OCI-LY7 (cell line): ENCODE measurements around the gene PCLAF. TPM values are rescaled to one million over a fixed set of nuclear protein-coding genes. Genes with fewer than 3 reads are reported as not detected.

Experiments used
- BruUV-seq: library from RNA; stranded (reverse); fragments of 400-500 nt; replicated peaks from 2 replicates; lab custom pipeline; 2021; lab: Mats Ljungman, UMichigan
- CTCF ChIA-PET: fragments of 300-600 bp; sonication (Branson Sonifier 250); formaldehyde crosslinking; loops from one replicate; lab custom pipeline; 2022; ENCODE audit warnings: antibody characterized with exemption; ENCODE audit not compliant: unreplicated experiment; lab: Charles Lee
- POLR2A ChIA-PET: fragments of 300-600 bp; sonication (Branson Sonifier 250); formaldehyde crosslinking; loops from one replicate; lab custom pipeline; 2022; ENCODE audit warnings: antibody characterized with exemption; lab: Charles Lee
- DNase-seq: peaks from one replicate; pipeline ENCODE4 v3.0.0-alpha.2; 2015; ENCODE audit warnings: low spot score
- H2AFZ ChIP-seq: fragments of 200-600 bp; sonication (generic), shearing (Covaris generic); 2 replicates; pipeline ENCODE4 v1.6.1; 2014; ENCODE audit warnings: mild to moderate bottlenecking, antibody characterized with exemption, low read length, moderate library complexity
- H3K27ac ChIP-seq: fragments of 200-600 bp; sonication (generic); 2 replicates; pipeline ENCODE4 v1.5.1; 2014; ENCODE audit warnings: mixed run types, low read depth, mild to moderate bottlenecking, moderate library complexity, low read length, inconsistent platforms; ENCODE audit not compliant: poor library complexity, severe bottlenecking
- H3K36me3 ChIP-seq: fragments of 200-600 bp; sonication (generic); 2 replicates; pipeline ENCODE4 v1.6.1; 2014; ENCODE audit warnings: mild to moderate bottlenecking, antibody characterized with exemption, low read length, moderate library complexity, mixed read lengths; ENCODE audit not compliant: insufficient read depth
- H3K4me1 ChIP-seq: fragments of 200-600 bp; sonication (generic); 2 replicates; pipeline ENCODE4 v1.5.1; 2014; ENCODE audit warnings: mild to moderate bottlenecking, low read length; ENCODE audit not compliant: insufficient read depth, poor library complexity, severe bottlenecking
- H3K4me2 ChIP-seq: fragments of 200-600 bp; sonication (generic); 2 replicates; pipeline ENCODE4 v1.6.1; 2014; ENCODE audit warnings: mild to moderate bottlenecking, low read length
- H3K4me3 ChIP-seq: fragments of 200-600 bp; sonication (generic); 2 replicates; pipeline ENCODE4 v1.5.1; 2014; ENCODE audit warnings: mild to moderate bottlenecking, low read depth, low read length; ENCODE audit not compliant: poor library complexity, severe bottlenecking
- H3K79me2 ChIP-seq: fragments of 200-600 bp; sonication (generic); 2 replicates; pipeline ENCODE4 v1.6.1; 2016; ENCODE audit warnings: low read depth, mild to moderate bottlenecking, low read length, moderate library complexity, mixed read lengths; ENCODE audit not compliant: insufficient read depth
- H3K9me2 ChIP-seq: fragments of 200-600 bp; sonication (generic); 2 replicates; pipeline ENCODE4 v1.6.1; 2016; ENCODE audit warnings: mild to moderate bottlenecking, low read length, mixed read lengths; ENCODE audit not compliant: insufficient read depth
- H3K9me3 ChIP-seq: fragments of 200-600 bp; sonication (generic); 2 replicates; pipeline ENCODE4 v1.6.1; 2014; ENCODE audit warnings: mild to moderate bottlenecking, mixed run types, low read length, mixed read lengths
- H4K20me1 ChIP-seq: fragments of 200-600 bp; sonication (generic); 2 replicates; pipeline ENCODE4 v1.6.1; 2014; ENCODE audit warnings: mild to moderate bottlenecking, antibody characterized with exemption, low read length, moderate library complexity, mixed read lengths; ENCODE audit not compliant: insufficient read depth
- CTCF ChIP-seq: fragments of 200-600 bp; sonication (generic); conservative IDR thresholded peaks from 2 replicates; pipeline ENCODE4 v1.5.1; 2014; ENCODE audit warnings: mild to moderate bottlenecking, antibody characterized with exemption, low read length, moderate library complexity, mixed read lengths
- EZH2phosphoT487 ChIP-seq: fragments of 200-600 bp; sonication (generic); IDR thresholded peaks from 2 replicates; pipeline ENCODE4 v1.6.1; 2018; ENCODE audit warnings: low read depth, borderline replicate concordance, mild to moderate bottlenecking, mixed run types, antibody characterized with exemption, low read length, moderate library complexity, mixed read lengths
- intact Hi-C: fragments of 100-400 bp; cut with micrococcal nuclease; formaldehyde crosslinking; loops from one replicate; pipeline ENCODE4 v1.10.0; 2022; ENCODE audit not compliant: unreplicated experiment
- total RNA-seq, 2 experiments: library from RNA; depleted of rRNA in 1 of 2; stranded (reverse); fragments of >200 nt in 1 of 2; shearing (Covaris generic) in 1 of 2; gene quantifications; 2 replicates each; pipeline ENCODE4 v1.2.3, GENCODE V29; 2014 to 2022

PCLAF gene
- total RNA-seq, 2 experiments from 2014 or later, result 49.3 to 100 TPM

DNA sequence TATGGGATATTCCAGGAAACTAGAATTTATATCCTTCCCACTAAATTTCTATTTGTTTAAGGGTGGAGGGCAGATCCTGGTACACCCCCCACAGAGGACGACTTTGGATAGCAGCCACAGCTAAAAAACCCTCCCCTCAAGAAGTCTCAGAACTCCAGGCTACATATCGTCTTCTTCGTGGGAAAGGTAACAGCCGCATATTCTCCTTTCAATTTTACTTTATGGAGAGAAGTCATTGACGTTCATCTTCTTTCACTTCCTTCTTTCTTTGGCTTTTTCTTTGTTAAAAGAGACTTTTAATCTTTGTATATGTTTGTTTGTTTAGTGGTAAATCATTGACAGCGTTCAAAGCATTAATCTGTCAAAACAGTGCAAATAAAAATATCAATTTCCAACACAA lies 42.7 kb upstream of the PCLAF start:
- no peak for DNase-seq
- POLR2A ChIA-PET, result no interaction called here
- no peaks in the 10 kb centered on the region for H3K4me1 ChIP-seq
- H3K9me2 ChIP-seq, result no peaks in the 10 kb centered on the region
- TF ChIP-seq EZH2phosphoT487 (no peak), CTCF (no peak)
- peaks cover 54% of the 10 kb centered on the region for H3K36me3 ChIP-seq
- no peaks in the 10 kb centered on the region for H3K79me2 ChIP-seq
- intact Hi-C loops, result no loop called here
- no peak overlapping the region for H3K4me2 ChIP-seq
- no TSS peak for BruUV-seq
- no peak overlapping the region for H3K27ac ChIP-seq
- no peak overlapping the region for H2AFZ ChIP-seq
- no peaks in the 10 kb centered on the region for H3K9me3 ChIP-seq
- no peaks in the 10 kb centered on the region for H4K20me1 ChIP-seq
- H3K4me3 ChIP-seq, result no peak overlapping the region
- CTCF ChIA-PET, result no interaction called here

DNA sequence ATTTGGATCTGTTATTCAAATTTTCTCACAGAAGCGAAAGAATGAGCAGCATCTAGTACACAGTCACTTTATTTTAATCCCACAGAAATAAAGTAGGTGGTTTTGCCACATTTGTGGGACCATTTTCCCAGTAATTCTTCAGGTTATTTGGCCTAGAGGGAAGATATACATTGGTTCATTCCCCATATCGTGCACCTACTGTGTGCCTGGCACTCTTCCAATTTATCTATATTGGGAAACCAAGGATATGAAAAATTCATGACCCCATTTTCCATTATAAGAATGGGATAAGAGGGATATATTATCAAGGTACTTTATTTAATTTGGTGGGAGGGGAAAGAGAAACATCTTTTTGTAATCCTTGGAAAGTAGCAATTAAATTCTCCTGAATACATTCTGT lies 41.5 kb upstream of the PCLAF start:
- Histone ChIP-seq H3K36me3 (peaks cover 57% of the 10 kb centered on the region), H3K4me2 (no peak overlapping the region), H3K4me1 (no peaks in the 10 kb centered on the region), H3K79me2 (no peaks in the 10 kb centered on the region), H3K4me3 (no peak overlapping the region), H3K9me2 (no peaks in the 10 kb centered on the region), H4K20me1 (no peaks in the 10 kb centered on the region), H2AFZ (no peak overlapping the region), H3K9me3 (no peaks in the 10 kb centered on the region), H3K27ac (no peak overlapping the region)
- no peak for DNase-seq
- TF ChIP-seq CTCF, result no peak
- TF ChIP-seq EZH2phosphoT487, result no peak
- intact Hi-C loops, result no loop called here
- ChIA-PET CTCF (no interaction called here), POLR2A (no interaction called here)
- BruUV-seq, result no TSS peak

GRCh38 chr15:64412216-64412615 lies 31.0 kb upstream of the PCLAF start:
- peaks cover 71% of the 10 kb centered on the region for H3K36me3 ChIP-seq
- BruUV-seq, result no TSS peak
- H3K4me2 ChIP-seq, result no peak overlapping the region
- H3K9me3 ChIP-seq, result no peaks in the 10 kb centered on the region
- no peak overlapping the region for H3K27ac ChIP-seq
- no peaks in the 10 kb centered on the region for H4K20me1 ChIP-seq
- CTCF ChIA-PET, result no interaction called here
- no peak for DNase-seq
- POLR2A ChIA-PET, result interaction anchor here (0.7 kb wide), 1 partner anchor 413 kb away, joined by 3 read pairs; no protein-coding TSS in a partner anchor
- no peak for TF ChIP-seq EZH2phosphoT487
- no peak for TF ChIP-seq CTCF
- H3K79me2 ChIP-seq, result no peaks in the 10 kb centered on the region
- no peak overlapping the region for H2AFZ ChIP-seq
- no peak overlapping the region for H3K4me3 ChIP-seq
- H3K9me2 ChIP-seq, result no peaks in the 10 kb centered on the region
- no peaks in the 10 kb centered on the region for H3K4me1 ChIP-seq
- intact Hi-C loops, result no loop called here
